ENCODE measurements around the gene SLC1A1. TPM values are rescaled to one million over a fixed set of nuclear protein-coding genes. Genes with fewer than 3 reads are reported as not detected.
A peak's percentile ranks its signal among the peaks of the same experiment; 100 is the strongest.

SLC1A1 gene
- total RNA-seq, 3 donors from 2014 or later (not counting 1 experiment from before 2014, with no cell fraction given), result not detected

GRCh38 chr9:4553951-4554381 is 63.7 kb downstream of the SLC1A1 start:
- H3K4me3 ChIP-seq (ENCODE audit: low read length), result no peak overlapping the region
- H3K4me3 Mint-ChIP-seq, result no peak overlapping the region
- no peaks in the 10 kb centered on the region for H3K9me3 Mint-ChIP-seq
- H3K4me1 Mint-ChIP-seq, result no peaks in the 10 kb centered on the region
- no peaks in the 10 kb centered on the region for H3K36me3 Mint-ChIP-seq
- H3K27ac Mint-ChIP-seq, result no peak overlapping the region
- no peak for TF ChIP-seq CTCF (IDR thresholded peaks at IDR 0.05)
- DNase-seq (no peak), ATAC-seq (no peak)
- H3K27ac ChIP-seq (ENCODE audit: low read length), result no peak overlapping the region
- intact Hi-C loops (cut with micrococcal nuclease), result no loop called here
- 92% methylated on average over 1 of the region's 1 CpG for WGBS (ENCODE audit: insufficient coverage)
- no peaks in the 10 kb centered on the region for H3K9me3 ChIP-seq (ENCODE audit: control insufficient read depth, insufficient read depth, low read length)
- peaks cover 2% of the 10 kb centered on the region for H3K27me3 ChIP-seq (ENCODE audit: control insufficient read depth, insufficient read depth, low read length)
- H3K27me3 Mint-ChIP-seq (ENCODE audit: low read depth in 2 of 2), result peaks cover 12 to 27% of the 10 kb centered on the region in 2 donors
- no peaks in the 10 kb centered on the region for H3K4me1 ChIP-seq (ENCODE audit: control insufficient read depth, insufficient read depth, low read length)
- no peaks in the 10 kb centered on the region for H3K36me3 ChIP-seq (ENCODE audit: control insufficient read depth, insufficient read depth, low read length)

- intact Hi-C loops (cut with micrococcal nuclease), result no loop called here
- WGBS (ENCODE audit: insufficient coverage), result 75% methylated on average over 2 of the region's 2 CpGs
- no peak overlapping the region for H3K27ac ChIP-seq (ENCODE audit: low read length)
These were observed 65.0 kb downstream of the SLC1A1 start for GRCh38 chr9:4555236-4555635.

GRCh38 chr9:4558371-4558998 is 68.2 kb downstream of the SLC1A1 start:
- Histone ChIP-seq H3K27me3 (ENCODE audit: control insufficient read depth, insufficient read depth, low read length) (peaks cover 2% of the 10 kb centered on the region), H3K4me3 (ENCODE audit: low read length) (no peak overlapping the region), H3K27ac (ENCODE audit: low read length) (no peak overlapping the region), H3K9me3 (ENCODE audit: control insufficient read depth, insufficient read depth, low read length) (no peaks in the 10 kb centered on the region), H3K36me3 (ENCODE audit: control insufficient read depth, insufficient read depth, low read length) (no peaks in the 10 kb centered on the region), H3K4me1 (ENCODE audit: control insufficient read depth, insufficient read depth, low read length) (peaks cover 5% of the 10 kb centered on the region)
- intact Hi-C loops (cut with micrococcal nuclease), result no loop called here
- Mint-ChIP-seq H3K9me3 (no peaks in the 10 kb centered on the region), H3K4me3 (no peak overlapping the region), H3K27me3 (ENCODE audit: low read depth in 2 of 2) (peaks cover 8 to 15% of the 10 kb centered on the region in 2 donors), H3K27ac (no peak overlapping the region), H3K36me3 (no peaks in the 10 kb centered on the region), H3K4me1 (peaks cover 4 to 6% of the 10 kb centered on the region in 2 donors)
- 84% methylated on average over 4 of the region's 5 CpGs for WGBS (ENCODE audit: insufficient coverage)
- ATAC-seq, result no peak
- no peak for DNase-seq
- TF ChIP-seq CTCF (IDR thresholded peaks at IDR 0.05), result no peak

More at GRCh38 chr9:4555236-4555635, 65.0 kb downstream of the SLC1A1 start:
- TF ChIP-seq CTCF (IDR thresholded peaks at IDR 0.05), result no peak
- Mint-ChIP-seq H3K9me3 (no peaks in the 10 kb centered on the region), H3K4me1 (no peaks in the 10 kb centered on the region), H3K36me3 (no peaks in the 10 kb centered on the region), H3K4me3 (no peak overlapping the region), H3K27ac (no peak overlapping the region), H3K27me3 (ENCODE audit: low read depth in 2 of 2) (peaks cover 9 to 34% of the 10 kb centered on the region in 2 donors)
- Histone ChIP-seq H3K4me3 (ENCODE audit: low read length) (no peak overlapping the region), H3K36me3 (ENCODE audit: control insufficient read depth, insufficient read depth, low read length) (no peaks in the 10 kb centered on the region), H3K27me3 (ENCODE audit: control insufficient read depth, insufficient read depth, low read length) (peaks cover 2% of the 10 kb centered on the region), H3K9me3 (ENCODE audit: control insufficient read depth, insufficient read depth, low read length) (no peaks in the 10 kb centered on the region), H3K4me1 (ENCODE audit: control insufficient read depth, insufficient read depth, low read length) (no peaks in the 10 kb centered on the region)
- DNase-seq, result peak in 1 of 2 donors; percentile 61
- no peak for ATAC-seq
